NCI-H2171 treated with DMSO at 0.1 percent for 48 hours (cell line): Measurements from ENCODE around the gene ATP8B3.

ENCODE experiments used
- DNase-seq: peaks from one replicate; lab custom pipeline; 2025; lab: John Stamatoyannopoulos, UW

The ATP8B3 gene

GRCh38 chr19:1836458-1837221 is 24.6 kb upstream of the ATP8B3 start:
- DNase-seq, result no peak

- no peak for DNase-seq
Measured at GRCh38 chr19:1833540-1833939, 21.5 kb upstream of the ATP8B3 start.

GRCh38 chr19:1832046-1832663 is 20.1 kb upstream of the ATP8B3 start:
- no peak for DNase-seq

GRCh38 chr19:1830978-1831377 is 18.9 kb upstream of the ATP8B3 start:
- no peak for DNase-seq

GRCh38 chr19:1830568-1830967 is 18.5 kb upstream of the ATP8B3 start:
- no peak for DNase-seq

- DNase-seq, result no peak
Measured at GRCh38 chr19:1829958-1830357, 17.9 kb upstream of the ATP8B3 start.

GRCh38 chr19:1828279-1829238 is 16.5 kb upstream of the ATP8B3 start:
- no peak for DNase-seq

- DNase-seq, result no peak
Measured at GRCh38 chr19:1827566-1828278, 15.6 kb upstream of the ATP8B3 start.

GRCh38 chr19:1826557-1827521 is 14.8 kb upstream of the ATP8B3 start:
- DNase-seq, result no peak

GRCh38 chr19:1825909-1826556 is 14.0 kb upstream of the ATP8B3 start:
- peak; percentile 54 for DNase-seq

- no peak for DNase-seq
Measured at GRCh38 chr19:1824252-1824622, 12.2 kb upstream of the ATP8B3 start.

GRCh38 chr19:1823539-1824251 is 11.6 kb upstream of the ATP8B3 start:
- DNase-seq, result no peak

GRCh38 chr19:1823020-1823419 is 10.9 kb upstream of the ATP8B3 start:
- DNase-seq, result no peak

- DNase-seq, result peak; percentile 69
Measured at GRCh38 chr19:1822210-1822609, 10.1 kb upstream of the ATP8B3 start.

GRCh38 chr19:1819341-1820255 is 7.5 kb upstream of the ATP8B3 start:
- no peak for DNase-seq

- DNase-seq, result no peak
Measured at GRCh38 chr19:1818549-1819195, 6.6 kb upstream of the ATP8B3 start.

GRCh38 chr19:1817553-1818179 is 5.6 kb upstream of the ATP8B3 start:
- DNase-seq, result no peak
